HepG2 (cell line): ENCODE data around the gene TRIM54.

Experiments
- ATF7 ChIP-seq, 2 experiments: fragments of 450-650 bp in 1 of 2; sonication (generic) in 1 of 2; formaldehyde crosslinking in 1 of 2; IDR thresholded peaks; 2 replicates each; pipeline versions ENCODE4 v1.4.0 to v1.6.1; 2016 to 2020; ENCODE audit warnings: antibody characterized with exemption in 1 of 2, mild to moderate bottlenecking in 1 of 2, missing genetic modification reagents in 1 of 2
- ATRX ChIP-seq: sonication (generic); formaldehyde crosslinking; IDR thresholded peaks from 2 replicates; pipeline ENCODE4 v1.4.0; 2020; ENCODE audit warnings: missing genetic modification reagents, borderline replicate concordance
- CREM ChIP-seq, 2 experiments: sonication (generic) in 1 of 2; formaldehyde crosslinking in 1 of 2; IDR thresholded peaks; 2 replicates each; pipeline versions ENCODE4 v1.4.0 to v1.6.1; 2016 to 2020; ENCODE audit warnings: antibody characterized with exemption in 1 of 2, mild to moderate bottlenecking in 1 of 2, missing genetic modification reagents in 1 of 2
- EZH2 ChIP-seq: conservative IDR thresholded peaks from 2 replicates; pipeline ENCODE4 v1.6.1; 2012; ENCODE audit warnings: mild to moderate bottlenecking, low read depth, low read length, moderate library complexity
- FOXO1 ChIP-seq: sonication (generic); formaldehyde crosslinking; IDR thresholded peaks from 2 replicates; pipeline ENCODE4 v1.4.0; 2020; ENCODE audit warnings: missing genetic modification reagents
- NR2C2 ChIP-seq: sonication (generic); formaldehyde crosslinking; IDR thresholded peaks from 2 replicates; pipeline ENCODE4 v1.4.0; 2020; ENCODE audit warnings: missing genetic modification reagents, mild to moderate bottlenecking, moderate library complexity, borderline replicate concordance
- PAXIP1 ChIP-seq: sonication (generic); formaldehyde crosslinking; conservative IDR thresholded peaks from 2 replicates; pipeline ENCODE4 v1.4.0; 2020; ENCODE audit warnings: mild to moderate bottlenecking, missing genetic modification reagents, moderate library complexity
- STAT6 ChIP-seq: sonication (generic); formaldehyde crosslinking; IDR thresholded peaks from 2 replicates; pipeline ENCODE4 v1.4.0; 2020; ENCODE audit warnings: missing genetic modification reagents, mild to moderate bottlenecking, borderline replicate concordance
- TGIF2 ChIP-seq: IDR thresholded peaks from 2 replicates; pipeline ENCODE4 v1.6.1; 2016; ENCODE audit warnings: control low read depth, missing compliant biosample characterization
- ZBTB14 ChIP-seq: sonication (generic); formaldehyde crosslinking; IDR thresholded peaks from 2 replicates; pipeline ENCODE4 v1.4.0; 2020; ENCODE audit warnings: missing genetic modification reagents
- ZFP36 ChIP-seq: fragments of 150-350 bp; IDR thresholded peaks from 2 replicates; pipeline ENCODE4 v1.6.1; 2018; ENCODE audit warnings: borderline replicate concordance, low read length, low read depth; ENCODE audit not compliant: partially characterized antibody
- ZNF678 ChIP-seq: sonication (generic); formaldehyde crosslinking; IDR thresholded peaks from 2 replicates; pipeline ENCODE4 v1.4.0; 2020; ENCODE audit warnings: mild to moderate bottlenecking, missing genetic modification reagents
- TF ChIP-seq, protein P1 (sequence below): sonication (generic); formaldehyde crosslinking; IDR thresholded peaks from 2 replicates; pipeline ENCODE4 v1.4.0; 2020; ENCODE audit warnings: missing genetic modification reagents
- TF ChIP-seq, protein P2 (sequence below): sonication (generic); formaldehyde crosslinking; IDR thresholded peaks from 2 replicates; pipeline ENCODE4 v1.5.0; 2020; ENCODE audit warnings: mild to moderate bottlenecking, missing genetic modification reagents, moderate library complexity

DNA sequence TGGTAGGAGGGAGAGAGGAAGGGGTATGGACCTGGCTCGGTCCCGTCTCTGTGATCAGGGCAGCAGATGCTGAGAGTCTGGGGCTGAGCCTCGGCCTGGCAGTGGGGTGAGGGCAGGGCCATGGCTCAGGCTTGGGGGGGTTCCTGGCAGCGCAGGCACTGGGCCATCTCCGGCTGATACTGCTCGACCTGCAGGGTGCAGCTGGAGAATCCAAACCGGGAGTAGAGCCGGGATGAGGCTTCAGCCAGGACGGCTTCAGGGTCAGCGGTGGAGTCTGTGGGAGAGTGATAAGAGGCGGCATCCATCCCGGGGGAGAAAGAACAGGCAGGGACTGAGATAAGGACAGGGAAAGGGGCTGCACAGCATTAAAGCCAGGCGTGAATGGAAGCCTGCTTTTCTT is 27.0 kb upstream of the TRIM54 start:
- TF ChIP-seq PAXIP1 (CRISPR knock-in tag) (no peak), EZH2 (no peak), ATRX (CRISPR knock-in tag) (no peak), ZFP36 (no peak), ZBTB14 (CRISPR knock-in tag) (no peak), TGIF2 (no peak), ZNF678 (CRISPR knock-in tag) (no peak), CREM (IDR thresholded peaks at IDR 0.05) (no peak), CREM (CRISPR knock-in tag; IDR thresholded peaks at IDR 0.05) (no peak), ATF7 (IDR thresholded peaks at IDR 0.05) (no peak), ATF7 (CRISPR knock-in tag; IDR thresholded peaks at IDR 0.05) (no peak), STAT6 (CRISPR knock-in tag) (no peak), NR2C2 (CRISPR knock-in tag) (no peak), FOXO1 (CRISPR knock-in tag) (no peak)
- TF ChIP-seq, protein P1, sequence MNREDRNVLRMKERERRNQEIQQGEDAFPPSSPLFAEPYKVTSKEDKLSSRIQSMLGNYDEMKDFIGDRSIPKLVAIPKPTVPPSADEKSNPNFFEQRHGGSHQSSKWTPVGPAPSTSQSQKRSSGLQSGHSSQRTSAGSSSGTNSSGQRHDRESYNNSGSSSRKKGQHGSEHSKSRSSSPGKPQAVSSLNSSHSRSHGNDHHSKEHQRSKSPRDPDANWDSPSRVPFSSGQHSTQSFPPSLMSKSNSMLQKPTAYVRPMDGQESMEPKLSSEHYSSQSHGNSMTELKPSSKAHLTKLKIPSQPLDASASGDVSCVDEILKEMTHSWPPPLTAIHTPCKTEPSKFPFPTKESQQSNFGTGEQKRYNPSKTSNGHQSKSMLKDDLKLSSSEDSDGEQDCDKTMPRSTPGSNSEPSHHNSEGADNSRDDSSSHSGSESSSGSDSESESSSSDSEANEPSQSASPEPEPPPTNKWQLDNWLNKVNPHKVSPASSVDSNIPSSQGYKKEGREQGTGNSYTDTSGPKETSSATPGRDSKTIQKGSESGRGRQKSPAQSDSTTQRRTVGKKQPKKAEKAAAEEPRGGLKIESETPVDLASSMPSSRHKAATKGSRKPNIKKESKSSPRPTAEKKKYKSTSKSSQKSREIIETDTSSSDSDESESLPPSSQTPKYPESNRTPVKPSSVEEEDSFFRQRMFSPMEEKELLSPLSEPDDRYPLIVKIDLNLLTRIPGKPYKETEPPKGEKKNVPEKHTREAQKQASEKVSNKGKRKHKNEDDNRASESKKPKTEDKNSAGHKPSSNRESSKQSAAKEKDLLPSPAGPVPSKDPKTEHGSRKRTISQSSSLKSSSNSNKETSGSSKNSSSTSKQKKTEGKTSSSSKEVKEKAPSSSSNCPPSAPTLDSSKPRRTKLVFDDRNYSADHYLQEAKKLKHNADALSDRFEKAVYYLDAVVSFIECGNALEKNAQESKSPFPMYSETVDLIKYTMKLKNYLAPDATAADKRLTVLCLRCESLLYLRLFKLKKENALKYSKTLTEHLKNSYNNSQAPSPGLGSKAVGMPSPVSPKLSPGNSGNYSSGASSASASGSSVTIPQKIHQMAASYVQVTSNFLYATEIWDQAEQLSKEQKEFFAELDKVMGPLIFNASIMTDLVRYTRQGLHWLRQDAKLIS, result no peak
- TF ChIP-seq, protein P2, sequence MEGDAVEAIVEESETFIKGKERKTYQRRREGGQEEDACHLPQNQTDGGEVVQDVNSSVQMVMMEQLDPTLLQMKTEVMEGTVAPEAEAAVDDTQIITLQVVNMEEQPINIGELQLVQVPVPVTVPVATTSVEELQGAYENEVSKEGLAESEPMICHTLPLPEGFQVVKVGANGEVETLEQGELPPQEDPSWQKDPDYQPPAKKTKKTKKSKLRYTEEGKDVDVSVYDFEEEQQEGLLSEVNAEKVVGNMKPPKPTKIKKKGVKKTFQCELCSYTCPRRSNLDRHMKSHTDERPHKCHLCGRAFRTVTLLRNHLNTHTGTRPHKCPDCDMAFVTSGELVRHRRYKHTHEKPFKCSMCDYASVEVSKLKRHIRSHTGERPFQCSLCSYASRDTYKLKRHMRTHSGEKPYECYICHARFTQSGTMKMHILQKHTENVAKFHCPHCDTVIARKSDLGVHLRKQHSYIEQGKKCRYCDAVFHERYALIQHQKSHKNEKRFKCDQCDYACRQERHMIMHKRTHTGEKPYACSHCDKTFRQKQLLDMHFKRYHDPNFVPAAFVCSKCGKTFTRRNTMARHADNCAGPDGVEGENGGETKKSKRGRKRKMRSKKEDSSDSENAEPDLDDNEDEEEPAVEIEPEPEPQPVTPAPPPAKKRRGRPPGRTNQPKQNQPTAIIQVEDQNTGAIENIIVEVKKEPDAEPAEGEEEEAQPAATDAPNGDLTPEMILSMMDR (CRISPR knock-in tag), result no peak
